Endothelial cell of umbilical vein (primary cell): Measurements from ENCODE around the gene MASP2. TPM values are rescaled to one million over a fixed set of nuclear protein-coding genes. Genes with fewer than 3 reads are reported as not detected.

ENCODE experiments used
- BruUV-seq: library from RNA; stranded (reverse); fragments of 400-500 nt; replicated peaks from 2 replicates; lab custom pipeline; 2021; lab: Mats Ljungman, UMichigan
- CTCF ChIA-PET: fragments of 300-600, 350-600 bp; sonication (Branson Sonifier 250); formaldehyde crosslinking; loops from one replicate; lab custom pipeline; 2021; ENCODE audit warnings: antibody characterized with exemption, inconsistent platforms; lab: Charles Lee
- POLR2A ChIA-PET: fragments of 300-600, 350-600 bp; sonication (Branson Sonifier 250); formaldehyde crosslinking; loops from one replicate; lab custom pipeline; 2021; ENCODE audit warnings: antibody characterized with exemption, inconsistent platforms; lab: Charles Lee
- DNase-seq: peaks from one replicate; pipeline ENCODE4 v3.0.0-alpha.2; 2011; ENCODE audit warnings: low read depth, low spot score
- FAIRE-seq: peaks from 2 replicates; lab custom pipeline; 2011; peaks lifted over from hg19 to GRCh38; lab: Jason Lieb, UNC
- H2AFZ ChIP-seq: 2 replicates; pipeline ENCODE4 v1.6.0; 2012; ENCODE audit warnings: low read depth, low read length, control low read depth, inconsistent platforms
- H3K27ac ChIP-seq: 2 replicates; pipeline ENCODE4 v1.5.1; 2011; ENCODE audit warnings: low read depth, mild to moderate bottlenecking, control low read depth, low read length, moderate library complexity; ENCODE audit not compliant: insufficient read depth
- H3K27me3 ChIP-seq, 2 experiments: 2 replicates each; pipeline versions ENCODE4 v1.6.0 to v1.6.1; 2011; ENCODE audit warnings: low read length in 2 of 2, mixed read lengths in 1 of 2; ENCODE audit not compliant: control insufficient read depth in 2 of 2, insufficient read depth in 2 of 2
- H3K36me3 ChIP-seq, 2 experiments: 2 replicates in 1 of 2; 3 replicates in 1 of 2; pipeline ENCODE4 v1.5.1; 2011; ENCODE audit warnings: low read length in 2 of 2, mild to moderate bottlenecking in 1 of 2, moderate library complexity in 1 of 2; ENCODE audit not compliant: control insufficient read depth in 2 of 2, insufficient read depth in 2 of 2; ENCODE audit errors: extremely low read depth in 1 of 2
- H3K4me1 ChIP-seq: 3 replicates; pipeline ENCODE4 v1.5.1; 2011; ENCODE audit warnings: mild to moderate bottlenecking, low read length; ENCODE audit not compliant: control insufficient read depth, insufficient read depth; ENCODE audit errors: extremely low read depth
- H3K4me2 ChIP-seq: 2 replicates; pipeline ENCODE4 v1.6.1; 2011; ENCODE audit warnings: low read length, control low read depth, mixed read lengths; ENCODE audit not compliant: insufficient read depth
- H3K4me3 ChIP-seq, 3 experiments: fragments of 200-600 bp in 1 of 3; sonication (generic), shearing (Covaris generic) in 1 of 3; replicated peaks in 1 of 3; 2 replicates each; pipeline ENCODE4 v1.5.1; 2011 to 2016; ENCODE audit warnings: control low read depth in 3 of 3, low read length in 3 of 3, mild to moderate bottlenecking in 2 of 3, inconsistent platforms in 1 of 3, low read depth in 1 of 3, moderate library complexity in 1 of 3; ENCODE audit not compliant: insufficient read depth in 1 of 3
- H3K79me2 ChIP-seq: 2 replicates; pipeline ENCODE4 v1.6.0; 2012; ENCODE audit warnings: low read length, inconsistent platforms; ENCODE audit not compliant: control insufficient read depth, insufficient read depth
- H3K9ac ChIP-seq: replicated peaks from 2 replicates; pipeline ENCODE3; 2011; ENCODE audit warnings: low read length, control low read depth; ENCODE audit not compliant: insufficient read depth; ENCODE audit errors: extremely low read depth
- H3K9me1 ChIP-seq: replicated peaks from 3 replicates; pipeline ENCODE4 v1.6.0; 2011; ENCODE audit warnings: mild to moderate bottlenecking, low read length; ENCODE audit not compliant: control insufficient read depth, insufficient read depth; ENCODE audit errors: extremely low read depth
- H3K9me3 ChIP-seq: replicated peaks from 2 replicates; pipeline ENCODE4 v1.5.1; 2012; ENCODE audit warnings: low read length, inconsistent platforms; ENCODE audit not compliant: control insufficient read depth, insufficient read depth
- H4K20me1 ChIP-seq: replicated peaks from 2 replicates; pipeline ENCODE3; 2011; ENCODE audit warnings: mild to moderate bottlenecking, low read length; ENCODE audit not compliant: control insufficient read depth, insufficient read depth; ENCODE audit errors: extremely low read depth
- EZH2 ChIP-seq: IDR thresholded peaks from 2 replicates; pipeline ENCODE4 v1.6.1; 2012; ENCODE audit warnings: borderline replicate concordance, low read depth, mild to moderate bottlenecking, moderate library complexity, low read length, inconsistent platforms; ENCODE audit not compliant: severe bottlenecking
- FOS ChIP-seq: IDR thresholded peaks from 2 replicates; pipeline ENCODE4 v1.6.1; 2011; ENCODE audit warnings: mild to moderate bottlenecking, low read length, moderate library complexity, borderline replicate concordance; ENCODE audit not compliant: insufficient read depth
- GATA2 ChIP-seq: IDR thresholded peaks from 2 replicates; pipeline ENCODE4 v1.7.0; 2011; ENCODE audit warnings: low read depth, mild to moderate bottlenecking, moderate library complexity, mixed read lengths, low read length; ENCODE audit not compliant: insufficient read length, insufficient read depth
- JUN ChIP-seq: IDR thresholded peaks from 2 replicates; pipeline ENCODE4 v1.6.1; 2011; ENCODE audit warnings: borderline replicate concordance, low read depth; ENCODE audit not compliant: insufficient read length, insufficient read depth
- MAX ChIP-seq: IDR thresholded peaks from 2 replicates; pipeline ENCODE4 v1.6.1; 2011; ENCODE audit not compliant: insufficient read depth, insufficient read length
- MYC ChIP-seq: IDR thresholded peaks from one replicate; pipeline ENCODE4 v1.6.1; 2011; ENCODE audit warnings: mild to moderate bottlenecking, low read depth, low read length
- POLR2A ChIP-seq: IDR thresholded peaks from 2 replicates; pipeline ENCODE4 v1.6.1; 2012; ENCODE audit warnings: low read depth, mild to moderate bottlenecking, control low read depth, low read length
- POLR2AphosphoS5 ChIP-seq: IDR thresholded peaks from 2 replicates; pipeline ENCODE4 v1.6.1; 2012; ENCODE audit warnings: low read depth, mild to moderate bottlenecking, control low read depth, low read length, moderate library complexity; ENCODE audit not compliant: insufficient read depth
- dilution Hi-C: fragments of 300-500 bp; cut with MboI; formaldehyde crosslinking; loops from one replicate; pipeline ENCODE4 v1.15.0; 2019; ENCODE audit warnings: low sequenced_read_pairs; ENCODE audit not compliant: extremely low pct_ligation_motif_present
- intact Hi-C: fragments of 100-400 bp; cut with micrococcal nuclease; formaldehyde crosslinking; loops from one replicate; pipeline ENCODE4 v1.10.0; 2022
- polyA plus RNA-seq, 4 experiments: library from polyadenylated mRNA; depleted of rRNA in 3 of 4; stranded (reverse) in 3 of 4; unstranded in 1 of 4; fragments of >200 nt; gene quantifications; 2 replicates each; pipeline versions ENCODE4 v1.2.1 to v1.2.3, GENCODE V29; 2011 to 2012; ENCODE audit warnings: missing spikeins in 1 of 4
- total RNA-seq: library from RNA; stranded (reverse); gene quantifications from 2 replicates; pipeline ENCODE4 v1.2.3, GENCODE V29; 2021
- TF ChIP-seq, protein P1 (sequence below), 2 donors: IDR thresholded peaks; 1 replicate in 1 of 2; 2 replicates in 1 of 2; pipeline ENCODE4 v1.5.1; 2011; ENCODE audit warnings: low read length in 2 of 2, mild to moderate bottlenecking in 2 of 2, moderate library complexity in 2 of 2, control low read depth in 1 of 2, inconsistent platforms in 1 of 2, low read depth in 1 of 2; ENCODE audit not compliant: insufficient read depth in 1 of 2; ENCODE audit errors: extremely low read depth in 1 of 2

MASP2 gene
- total and polyA plus RNA-seq, 2 donors (not counting 3 experiments of a cell fraction or from before 2014, with no cell fraction given), result 0.53 TPM; not detected in 1

- H3K9ac ChIP-seq, result no peak overlapping the region
- no peak overlapping the region for H3K27ac ChIP-seq
- no peaks in the 10 kb centered on the region for H4K20me1 ChIP-seq
- H3K27me3 ChIP-seq, result no peaks in the 10 kb centered on the region
- no peak overlapping the region for H3K4me2 ChIP-seq
- H3K36me3 ChIP-seq, result peaks cover 6 to 8% of the 10 kb centered on the region in 2 experiments
- ChIA-PET POLR2A (no interaction called here), CTCF (interaction anchor here (0.6 to 1.4 kb wide), 3 partner anchors 19 to 614 kb away, joined by 3 to 6 read pairs (median 3); partner anchors contain the start of gene TARDBP)
- no peak for TF ChIP-seq POLR2A
- TF ChIP-seq EZH2, result no peak
- TF ChIP-seq POLR2AphosphoS5, result no peak
- no peak for TF ChIP-seq GATA2
- no peak for TF ChIP-seq MAX
- TF ChIP-seq, protein P1, sequence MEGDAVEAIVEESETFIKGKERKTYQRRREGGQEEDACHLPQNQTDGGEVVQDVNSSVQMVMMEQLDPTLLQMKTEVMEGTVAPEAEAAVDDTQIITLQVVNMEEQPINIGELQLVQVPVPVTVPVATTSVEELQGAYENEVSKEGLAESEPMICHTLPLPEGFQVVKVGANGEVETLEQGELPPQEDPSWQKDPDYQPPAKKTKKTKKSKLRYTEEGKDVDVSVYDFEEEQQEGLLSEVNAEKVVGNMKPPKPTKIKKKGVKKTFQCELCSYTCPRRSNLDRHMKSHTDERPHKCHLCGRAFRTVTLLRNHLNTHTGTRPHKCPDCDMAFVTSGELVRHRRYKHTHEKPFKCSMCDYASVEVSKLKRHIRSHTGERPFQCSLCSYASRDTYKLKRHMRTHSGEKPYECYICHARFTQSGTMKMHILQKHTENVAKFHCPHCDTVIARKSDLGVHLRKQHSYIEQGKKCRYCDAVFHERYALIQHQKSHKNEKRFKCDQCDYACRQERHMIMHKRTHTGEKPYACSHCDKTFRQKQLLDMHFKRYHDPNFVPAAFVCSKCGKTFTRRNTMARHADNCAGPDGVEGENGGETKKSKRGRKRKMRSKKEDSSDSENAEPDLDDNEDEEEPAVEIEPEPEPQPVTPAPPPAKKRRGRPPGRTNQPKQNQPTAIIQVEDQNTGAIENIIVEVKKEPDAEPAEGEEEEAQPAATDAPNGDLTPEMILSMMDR (IDR thresholded peaks at IDR 0.05; ENCODE audit: extremely low read depth in 1 of 2, insufficient read depth in 1 of 2, low read depth in 1 of 2, low read length in 2 of 2), result no peak
- no peak for TF ChIP-seq MYC
- no peak for TF ChIP-seq FOS
- TF ChIP-seq JUN, result no peak
- no peaks in the 10 kb centered on the region for H3K79me2 ChIP-seq
- H3K4me3 ChIP-seq, result no peak overlapping the region
- no peaks in the 10 kb centered on the region for H3K4me1 ChIP-seq
- no peaks in the 10 kb centered on the region for H3K9me3 ChIP-seq
- dilution Hi-C loops (no loop called here), intact Hi-C loops (no loop called here)
- no TSS peak for BruUV-seq
- DNase-seq (no peak), FAIRE-seq (no peak)
- H3K9me1 ChIP-seq, result no peaks in the 10 kb centered on the region
- H2AFZ ChIP-seq, result no peak overlapping the region
Measured at GRCh38 chr1:11031624-11032262, 15.3 kb downstream of the MASP2 start.
